H1 (cell line): ENCODE data around the gene HACE1. TPM values are rescaled to one million over a fixed set of nuclear protein-coding genes. Genes with fewer than 3 reads are reported as not detected.

ENCODE experiments used
- CTCF ChIA-PET: fragments of 300-600 bp; sonication (Branson Sonifier 250); formaldehyde crosslinking; loops from one replicate; lab custom pipeline; 2021; ENCODE audit not compliant: partially characterized antibody; lab: Charles Lee
- POLR2A ChIA-PET: fragments of 300-600 bp; sonication (Branson Sonifier 250); formaldehyde crosslinking; loops from one replicate; lab custom pipeline; 2021; ENCODE audit warnings: inconsistent platforms; ENCODE audit not compliant: partially characterized antibody; lab: Charles Lee
- DNase-seq, 2 experiments: peaks; one replicate each; pipeline versions ENCODE4 v3.0.0 to v3.0.0-alpha.2; 2010 to 2022; ENCODE audit warnings: low spot score in 2 of 2, low read depth in 1 of 2, mixed read lengths in 1 of 2
- FAIRE-seq: peaks from 2 replicates; lab custom pipeline; 2011; peaks lifted over from hg19 to GRCh38; lab: Jason Lieb, UNC
- H2AFZ ChIP-seq: 2 replicates; pipeline ENCODE4 v1.8.1; 2012; ENCODE audit warnings: low read length, inconsistent platforms
- H2AK5ac ChIP-seq: 2 replicates; pipeline ENCODE4 v1.6.1; 2013; ENCODE audit warnings: low read depth, low read length
- H2BK120ac ChIP-seq: replicated peaks from 2 replicates; pipeline ENCODE3; 2013; ENCODE audit warnings: low read depth, low read length, inconsistent platforms
- H2BK12ac ChIP-seq: 2 replicates; pipeline ENCODE4 v1.6.1; 2013; ENCODE audit warnings: low read depth, low read length
- H2BK15ac ChIP-seq: 2 replicates; pipeline ENCODE4 v1.6.1; 2013; ENCODE audit warnings: low read length
- H2BK20ac ChIP-seq: 2 replicates; pipeline ENCODE4 v1.6.1; 2013; ENCODE audit warnings: low read length
- H2BK5ac ChIP-seq: 2 replicates; pipeline ENCODE4 v1.6.1; 2013; ENCODE audit warnings: low read depth, low read length
- H3K14ac ChIP-seq: 2 replicates; pipeline ENCODE4 v1.6.1; 2013; ENCODE audit warnings: inconsistent platforms; ENCODE audit not compliant: insufficient read length
- H3K18ac ChIP-seq: 2 replicates; pipeline ENCODE4 v1.6.1; 2013; ENCODE audit warnings: low read length; ENCODE audit errors: extremely low read depth
- H3K23ac ChIP-seq: 2 replicates; pipeline ENCODE4 v1.6.1; 2013; ENCODE audit warnings: inconsistent platforms; ENCODE audit not compliant: insufficient read length
- H3K23me2 ChIP-seq: 2 replicates; pipeline ENCODE4 v1.6.1; 2013; ENCODE audit warnings: low read depth, low read length
- H3K27ac ChIP-seq: 2 replicates; pipeline ENCODE4 v1.6.1; 2011; ENCODE audit warnings: low read depth, low read length, inconsistent platforms
- H3K27me3 ChIP-seq, 4 experiments: replicated peaks in 1 of 4; 1 replicate in 1 of 4; 2 replicates in 3 of 4; pipeline versions ENCODE4 v1.6.1 to v1.8.1; 2011 to 2013; ENCODE audit warnings: low read length in 3 of 4, mild to moderate bottlenecking in 3 of 4, inconsistent platforms in 2 of 4, mixed read lengths in 2 of 4, moderate library complexity in 1 of 4; ENCODE audit not compliant: control insufficient read depth in 3 of 4, insufficient read depth in 3 of 4; ENCODE audit errors: extremely low read depth in 1 of 4
- H3K36me3 ChIP-seq, 4 experiments: 2 replicates each; pipeline versions ENCODE4 v1.6.1 to v1.8.1; 2011 to 2013; ENCODE audit warnings: mild to moderate bottlenecking in 4 of 4, low read length in 3 of 4, moderate library complexity in 2 of 4, control low read depth in 1 of 4, inconsistent platforms in 1 of 4; ENCODE audit not compliant: insufficient read depth in 4 of 4, control insufficient read depth in 2 of 4
- H3K4ac ChIP-seq: replicated peaks from 2 replicates; pipeline ENCODE3; 2013; ENCODE audit warnings: low read length, low read depth, mixed read lengths, inconsistent platforms; ENCODE audit not compliant: insufficient read length
- H3K4me1 ChIP-seq, 4 experiments: replicated peaks in 1 of 4; 1 replicate in 1 of 4; 2 replicates in 3 of 4; pipeline versions ENCODE4 v1.6.1 to v1.8.1; 2011 to 2013; ENCODE audit warnings: low read length in 3 of 4, inconsistent platforms in 2 of 4, mixed read lengths in 1 of 4; ENCODE audit not compliant: insufficient read depth in 4 of 4, control insufficient read depth in 3 of 4
- H3K4me2 ChIP-seq, 2 experiments: 2 replicates each; pipeline versions ENCODE4 v1.6.1 to v1.8.1; 2011 to 2013; ENCODE audit warnings: low read depth in 2 of 2, low read length in 2 of 2, control low read depth in 1 of 2, inconsistent platforms in 1 of 2, mild to moderate bottlenecking in 1 of 2; ENCODE audit not compliant: insufficient read depth in 1 of 2
- H3K4me3 ChIP-seq, 4 experiments: fragments of 200-600, 300-600 bp in 1 of 4; sonication (generic), shearing (Covaris generic), sonication (Bioruptor Twin) in 1 of 4; 2 replicates each; pipeline versions ENCODE4 v1.5.1 to v1.8.1; 2011 to 2016; ENCODE audit warnings: low read length in 4 of 4, low read depth in 3 of 4, control low read depth in 2 of 4, inconsistent platforms in 2 of 4, mild to moderate bottlenecking in 2 of 4, mixed read lengths in 1 of 4, moderate library complexity in 1 of 4; ENCODE audit not compliant: insufficient read depth in 2 of 4; ENCODE audit errors: extremely low read depth in 1 of 4
- H3K56ac ChIP-seq: replicated peaks from 2 replicates; pipeline ENCODE3; 2013; ENCODE audit warnings: low read depth, mild to moderate bottlenecking, mixed read lengths, low read length, inconsistent platforms; ENCODE audit not compliant: insufficient read length
- H3K79me1 ChIP-seq: 2 replicates; pipeline ENCODE4 v1.6.1; 2013; ENCODE audit warnings: low read depth, low read length, control low read depth
- H3K79me2 ChIP-seq, 2 experiments: 2 replicates each; pipeline versions ENCODE4 v1.6.1 to v1.8.1; 2012 to 2013; ENCODE audit warnings: low read length in 2 of 2, mild to moderate bottlenecking in 2 of 2, inconsistent platforms in 1 of 2; ENCODE audit not compliant: insufficient read depth in 2 of 2, control insufficient read depth in 1 of 2
- H3K9ac ChIP-seq, 4 experiments: replicated peaks in 1 of 4; 1 replicate in 1 of 4; 2 replicates in 3 of 4; pipeline versions ENCODE4 v1.6.1 to v1.8.1; 2011 to 2013; ENCODE audit warnings: low read depth in 3 of 4, low read length in 3 of 4, control low read depth in 2 of 4, mild to moderate bottlenecking in 2 of 4, moderate library complexity in 2 of 4, inconsistent platforms in 1 of 4; ENCODE audit errors: extremely low read depth in 1 of 4
- H3K9me3 ChIP-seq, 2 experiments: 2 replicates each; pipeline versions ENCODE4 v1.6.1 to v1.8.1; 2012 to 2013; ENCODE audit warnings: mild to moderate bottlenecking in 2 of 2, moderate library complexity in 2 of 2, control low read depth in 1 of 2, inconsistent platforms in 1 of 2, low read depth in 1 of 2, low read length in 1 of 2, mixed read lengths in 1 of 2; ENCODE audit not compliant: insufficient read depth in 2 of 2
- H4K20me1 ChIP-seq, 2 experiments: replicated peaks in 1 of 2; 2 replicates each; pipeline versions ENCODE3 to v1.8.1; 2011 to 2013; ENCODE audit warnings: inconsistent platforms in 2 of 2, low read length in 2 of 2, mild to moderate bottlenecking in 1 of 2; ENCODE audit not compliant: insufficient read depth in 2 of 2, control insufficient read depth in 1 of 2
- H4K5ac ChIP-seq: 2 replicates; pipeline ENCODE4 v1.6.1; 2013; ENCODE audit warnings: low read length, low read depth, mixed read lengths, inconsistent platforms; ENCODE audit not compliant: insufficient read length
- H4K8ac ChIP-seq: 2 replicates; pipeline ENCODE4 v1.8.0; 2013; ENCODE audit warnings: mild to moderate bottlenecking, moderate library complexity, low read length, inconsistent platforms; ENCODE audit not compliant: insufficient read depth; ENCODE audit errors: extremely low read depth
- H4K91ac ChIP-seq: replicated peaks from 2 replicates; pipeline ENCODE3; 2013; ENCODE audit warnings: low read length, mixed read lengths, inconsistent platforms; ENCODE audit not compliant: insufficient read length
- EP300 ChIP-seq, 2 experiments: IDR thresholded peaks; 1 replicate in 1 of 2; 2 replicates in 1 of 2; pipeline ENCODE4 v1.6.1; 2011 to 2012; ENCODE audit warnings: low read depth in 2 of 2, low read length in 2 of 2, mild to moderate bottlenecking in 2 of 2, borderline replicate concordance in 1 of 2, inconsistent platforms in 1 of 2, moderate library complexity in 1 of 2
- RAD21 ChIP-seq, 2 experiments: IDR thresholded peaks in 1 of 2; conservative IDR thresholded peaks in 1 of 2; 2 replicates each; pipeline ENCODE4 v1.6.1; 2011; ENCODE audit warnings: low read depth in 2 of 2, low read length in 2 of 2, improper control_type of control experiment in 1 of 2, inconsistent platforms in 1 of 2, mild to moderate bottlenecking in 1 of 2, moderate library complexity in 1 of 2
- RNF2 ChIP-seq: fragments of 200-900, 300-1000 bp; sonication (generic); IDR thresholded peaks from 2 replicates; pipeline ENCODE4 v1.7.1; 2016; ENCODE audit warnings: borderline replicate concordance, low read depth, mild to moderate bottlenecking, antibody characterized with exemption, low read length; ENCODE audit not compliant: poor library complexity, severe bottlenecking; ENCODE audit errors: missing control alignments
- WGBS, 2 experiments: shearing (Covaris generic) in 1 of 2; methylation state at CpG; one replicate each; pipeline versions ENCODE4 v1.1.6 to v1.1.7; 2013 to 2015; ENCODE audit warnings: low lambda C conversion rate in 2 of 2, mixed read lengths in 2 of 2, inconsistent platforms in 1 of 2, low coverage in 1 of 2, missing lambda C conversion rate in 1 of 2; ENCODE audit not compliant: insufficient replicate concordance in 2 of 2, insufficient coverage in 1 of 2, insufficient read length in 1 of 2; ENCODE audit errors: extremely low coverage in 1 of 2, missing lambda C conversion rate in 1 of 2; 5-methylcytosine and 5-hydroxymethylcytosine counted together
- polyA plus RNA-seq, 7 experiments: library from polyadenylated mRNA; depleted of rRNA in 3 of 7; stranded (reverse) in 5 of 7; unstranded in 2 of 7; fragments of >200 nt in 5 of 7; fragments of 200-250 nt in 2 of 7; gene quantifications; 1 replicate in 5 of 7; 2 replicates in 1 of 7; 4 replicates in 1 of 7; pipeline versions ENCODE4 v1.2.1 to v1.2.3, GENCODE V29; 2011 to 2013; ENCODE audit warnings: missing spikeins in 2 of 7, mixed read lengths in 2 of 7
- total RNA-seq: library from RNA; stranded (reverse); fragmentation: NEBNext Ultra II Directional; extraction: Animal tissue kit (Norgen Biotek cat#: 25700); gene quantifications from 2 replicates; pipeline ENCODE4 v1.2.1, GENCODE V29; 2021

HACE1 gene
- total and polyA plus RNA-seq, 2 of the 8 experiments (the other 6 are each of a cell fraction or from before 2014, with no cell fraction given), result 7.1 to 21.3 TPM

DNA sequence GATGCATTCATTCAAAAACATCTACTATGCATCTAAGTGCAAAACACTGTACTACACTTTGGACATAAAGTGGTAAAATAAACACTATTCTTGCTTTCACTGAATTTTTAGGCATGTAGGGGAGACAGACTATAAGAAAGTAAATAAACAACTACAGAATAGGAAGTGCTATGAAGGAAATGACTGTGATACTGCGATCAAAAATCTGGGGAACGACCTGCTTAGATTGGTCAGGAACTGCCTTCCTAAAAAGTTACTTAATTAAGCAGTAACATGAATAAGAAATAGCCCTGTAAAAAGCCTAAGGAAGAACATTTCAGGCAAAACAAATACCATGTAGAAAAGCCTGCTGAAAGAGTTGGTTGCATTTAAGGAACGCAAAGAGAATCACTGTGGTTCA, 50.6 kb downstream of the HACE1 start:
- POLR2A ChIA-PET, result no interaction called here
- 87% methylated on average over 3 of the region's 3 CpGs; no CpG with 5 or more reads in 1 of the 2 experiments for WGBS, 2 experiments
- no peak for FAIRE-seq

More for the DNA sequence above, 50.6 kb downstream of the HACE1 start:
- Histone ChIP-seq H2AFZ (no peak overlapping the region), H3K14ac (no peak overlapping the region), H4K8ac (no peak overlapping the region), H4K91ac (no peak overlapping the region), H4K5ac (no peak overlapping the region), H2BK5ac (no peak overlapping the region), H3K23me2 (no peaks in the 10 kb centered on the region), H3K4me3 (no peak overlapping the region), H3K18ac (no peak overlapping the region), H3K56ac (no peak overlapping the region), H3K36me3 (peaks cover 0 to 9% (median 2%) of the 10 kb centered on the region in 4 experiments; a peak in 3 of 8 replicates), H3K79me1 (no peaks in the 10 kb centered on the region), H4K20me1 (no peaks in the 10 kb centered on the region), H2BK20ac (no peak overlapping the region), H3K9ac (no peak overlapping the region), H3K9me3 (no peaks in the 10 kb centered on the region), H3K79me2 (0 out of 4 replicates have a peak, but pooled peaks cover 0 to 2% of the 10 kb centered on the region in 2 experiments), H3K27ac (no peak overlapping the region), H3K4me2 (no peak overlapping the region), H2BK15ac (no peak overlapping the region), H3K23ac (no peak overlapping the region), H3K27me3 (no peaks in the 10 kb centered on the region), H3K4me1 (peaks cover 0 to 4% (median 0%) of the 10 kb centered on the region in 4 experiments; a peak in 2 of 7 replicates), H3K4ac (no peak overlapping the region), H2BK120ac (no peak overlapping the region), H2AK5ac (no peak overlapping the region), H2BK12ac (no peak overlapping the region)
- CTCF ChIA-PET, result no interaction called here
- no peak for DNase-seq
- TF ChIP-seq EP300 (IDR thresholded peaks at IDR 0.05; ENCODE audit: borderline replicate concordance in 1 of 2, low read depth in 2 of 2, low read length in 2 of 2) (no peak), RAD21 (IDR thresholded peaks at IDR 0.05 in 1 of 2, conservative IDR thresholded peaks at IDR 0.05 in 1 of 2; ENCODE audit: low read depth in 2 of 2, low read length in 2 of 2) (no peak), RNF2 (no peak)
